PC-3 (cell line): Measurements from ENCODE around the gene DDX17. TPM values are rescaled to one million over a fixed set of nuclear protein-coding genes. Genes with fewer than 3 reads are reported as not detected.

ENCODE experiments used
- ATAC-seq: fragments of 200-7000 bp; cut with Tn5 transposase; 2 replicates; pipeline ENCODE4 v1.9.1; 2020; ENCODE audit warnings: mild to moderate bottlenecking, moderate library complexity
- BruUV-seq: library from RNA; stranded (reverse); fragments of 400-500 nt; replicated peaks from 2 replicates; lab custom pipeline; 2021; lab: Mats Ljungman, UMichigan
- CTCF ChIA-PET: fragments of 300-600 bp; sonication (Branson Sonifier 250); formaldehyde crosslinking; loops from one replicate; lab custom pipeline; 2022; ENCODE audit warnings: antibody characterized with exemption; lab: Charles Lee
- POLR2A ChIA-PET: fragments of 300-600 bp; sonication (Branson Sonifier 250); formaldehyde crosslinking; loops from one replicate; lab custom pipeline; 2022; ENCODE audit warnings: antibody characterized with exemption; ENCODE audit not compliant: unreplicated experiment; lab: Charles Lee
- DNase-seq: peaks from one replicate; pipeline ENCODE4 v3.0.0-alpha.2; 2015
- H2AFZ ChIP-seq: fragments of 300-600 bp; sonication (generic); 2 replicates; pipeline ENCODE4 v1.6.0; 2016; ENCODE audit warnings: antibody characterized with exemption, low read length
- H3F3A ChIP-seq: fragments of 300-600 bp; sonication (generic); one replicate; pipeline ENCODE4 v1.6.0; 2017; ENCODE audit warnings: antibody characterized with exemption, low read length, control low read depth, mild to moderate bottlenecking; ENCODE audit not compliant: unreplicated experiment
- H3K27ac ChIP-seq: fragments of 300-600 bp; sonication (generic); 2 replicates; pipeline ENCODE4 v1.5.1; 2016; ENCODE audit warnings: mild to moderate bottlenecking, low read length
- H3K27me3 ChIP-seq: fragments of 300-600 bp; sonication (generic); 2 replicates; pipeline ENCODE4 v1.6.1; 2016; ENCODE audit warnings: low read length, mixed read lengths
- H3K36me3 ChIP-seq: fragments of 300-600 bp; sonication (generic); 2 replicates; pipeline ENCODE4 v1.6.1; 2016; ENCODE audit warnings: low read depth, mixed run types, low read length, mixed read lengths
- H3K4me1 ChIP-seq: fragments of 300-600 bp; sonication (generic); 2 replicates; pipeline ENCODE4 v1.5.1; 2016; ENCODE audit warnings: low read length; ENCODE audit not compliant: insufficient read depth
- H3K4me2 ChIP-seq: fragments of 300-600 bp; sonication (generic); 2 replicates; pipeline ENCODE4 v1.6.0; 2016; ENCODE audit warnings: low read length
- H3K4me3 ChIP-seq: fragments of 300-600 bp; sonication (generic); 2 replicates; pipeline ENCODE4 v1.5.1; 2016; ENCODE audit warnings: mild to moderate bottlenecking, low read length, mixed read lengths
- H3K79me2 ChIP-seq: fragments of 300-600 bp; sonication (generic); 2 replicates; pipeline ENCODE4 v1.6.1; 2017; ENCODE audit warnings: low read length, mixed read lengths
- H3K9ac ChIP-seq: fragments of 300-600 bp; sonication (generic); 2 replicates; pipeline ENCODE4 v1.6.0; 2016; ENCODE audit warnings: mild to moderate bottlenecking, low read length
- H3K9me2 ChIP-seq: fragments of 300-600 bp; sonication (generic); replicated peaks from 2 replicates; pipeline ENCODE4 v1.6.1; 2016; ENCODE audit warnings: mixed run types, low read length, mixed read lengths
- H3K9me3 ChIP-seq: fragments of 300-600 bp; sonication (generic); 2 replicates; pipeline ENCODE4 v1.6.1; 2016; ENCODE audit warnings: low read length, mixed read lengths
- H4K20me1 ChIP-seq: fragments of 300-600 bp; sonication (generic); 2 replicates; pipeline ENCODE4 v1.6.1; 2016; ENCODE audit warnings: low read length, mixed read lengths
- EZH2 ChIP-seq: fragments of 300-600 bp; sonication (generic); IDR thresholded peaks from one replicate; pipeline ENCODE4 v1.6.1; 2017; ENCODE audit warnings: antibody characterized with exemption, mild to moderate bottlenecking, low read length; ENCODE audit not compliant: unreplicated experiment
- EZH2phosphoT487 ChIP-seq: fragments of 300-600 bp; sonication (generic); IDR thresholded peaks from 2 replicates; pipeline ENCODE4 v1.6.1; 2018; ENCODE audit warnings: mild to moderate bottlenecking, antibody characterized with exemption, low read length, borderline replicate concordance
- intact Hi-C: fragments of 100-400 bp; cut with micrococcal nuclease; formaldehyde crosslinking; loops from 2 replicates; pipeline ENCODE4 v1.9.0; 2023
- total RNA-seq: library from RNA; depleted of rRNA; stranded (reverse); fragments of >200 nt; gene quantifications from 2 replicates; pipeline ENCODE4 v1.2.3, GENCODE V29; 2014
- TF ChIP-seq, protein P1 (sequence below): fragments of 300-600 bp; sonication (generic); conservative IDR thresholded peaks from 2 replicates; pipeline ENCODE4 v1.5.1; 2017; ENCODE audit warnings: antibody characterized with exemption, low read depth, mild to moderate bottlenecking, low read length

Gene DDX17
- total RNA-seq, 1 experiment from 2014 or later, result 333 TPM

DNA sequence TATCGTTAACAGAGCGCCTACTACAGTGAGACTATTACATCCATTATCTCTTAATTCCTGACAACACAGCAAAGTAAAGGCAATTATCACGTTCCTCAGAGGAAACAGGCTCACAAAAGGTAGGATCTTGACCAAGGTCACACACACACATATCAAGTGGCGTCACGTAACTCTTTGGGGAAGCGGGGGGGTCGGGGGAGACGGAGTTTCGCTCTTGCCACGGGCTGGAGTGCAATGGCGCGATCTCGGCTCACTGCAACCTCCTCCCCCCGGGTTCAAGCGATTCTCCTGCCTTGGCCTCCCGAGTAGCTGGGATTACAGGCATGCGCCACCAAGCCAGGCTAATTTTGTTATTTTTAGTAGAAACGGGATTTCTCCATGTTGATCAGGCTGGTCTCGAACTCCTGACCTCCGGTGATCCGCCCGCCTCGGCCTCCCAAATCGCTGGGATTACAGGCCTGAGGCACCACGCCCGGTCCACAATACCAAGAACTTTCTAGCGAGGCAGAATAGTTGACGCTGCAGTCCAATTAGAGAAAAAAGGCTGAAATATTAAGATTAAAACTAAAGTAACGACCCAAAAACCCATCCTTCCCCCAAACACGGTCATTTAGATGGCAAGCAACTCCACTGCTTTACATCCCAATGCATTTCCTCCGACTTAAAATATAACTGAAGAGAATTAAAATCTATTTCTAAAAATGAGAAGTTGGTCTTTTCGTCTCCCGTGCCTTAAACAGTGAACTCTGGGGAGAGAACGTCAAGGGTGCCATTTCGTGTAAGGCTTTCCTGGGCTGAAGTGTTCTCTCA, 1.2 kb downstream of the DDX17 start:
- TF ChIP-seq EZH2 (no peak), EZH2phosphoT487 (no peak)
- TF ChIP-seq, protein P1, sequence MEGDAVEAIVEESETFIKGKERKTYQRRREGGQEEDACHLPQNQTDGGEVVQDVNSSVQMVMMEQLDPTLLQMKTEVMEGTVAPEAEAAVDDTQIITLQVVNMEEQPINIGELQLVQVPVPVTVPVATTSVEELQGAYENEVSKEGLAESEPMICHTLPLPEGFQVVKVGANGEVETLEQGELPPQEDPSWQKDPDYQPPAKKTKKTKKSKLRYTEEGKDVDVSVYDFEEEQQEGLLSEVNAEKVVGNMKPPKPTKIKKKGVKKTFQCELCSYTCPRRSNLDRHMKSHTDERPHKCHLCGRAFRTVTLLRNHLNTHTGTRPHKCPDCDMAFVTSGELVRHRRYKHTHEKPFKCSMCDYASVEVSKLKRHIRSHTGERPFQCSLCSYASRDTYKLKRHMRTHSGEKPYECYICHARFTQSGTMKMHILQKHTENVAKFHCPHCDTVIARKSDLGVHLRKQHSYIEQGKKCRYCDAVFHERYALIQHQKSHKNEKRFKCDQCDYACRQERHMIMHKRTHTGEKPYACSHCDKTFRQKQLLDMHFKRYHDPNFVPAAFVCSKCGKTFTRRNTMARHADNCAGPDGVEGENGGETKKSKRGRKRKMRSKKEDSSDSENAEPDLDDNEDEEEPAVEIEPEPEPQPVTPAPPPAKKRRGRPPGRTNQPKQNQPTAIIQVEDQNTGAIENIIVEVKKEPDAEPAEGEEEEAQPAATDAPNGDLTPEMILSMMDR, result no peak
- Histone ChIP-seq H4K20me1 (peaks cover 39% of the 10 kb centered on the region), H3K27ac (peak overlapping the region; percentile 90), H3F3A (no peaks in the 10 kb centered on the region), H3K4me1 (peaks cover 24% of the 10 kb centered on the region), H3K9ac (peak overlapping the region; percentile 99), H2AFZ (no peak overlapping the region), H3K79me2 (peaks cover 58% of the 10 kb centered on the region), H3K9me2 (no peaks in the 10 kb centered on the region), H3K4me3 (peak overlapping the region; percentile 85), H3K9me3 (no peaks in the 10 kb centered on the region), H3K36me3 (peaks cover 18% of the 10 kb centered on the region), H3K4me2 (peak overlapping the region; percentile 100), H3K27me3 (no peaks in the 10 kb centered on the region)
- no peak for DNase-seq
- no peak for ATAC-seq
- ChIA-PET CTCF (no interaction called here), POLR2A (no interaction called here)
- intact Hi-C loops, result loop anchor here (5.0 kb wide), 1 partner anchor 67 kb away; the partner anchor contains the start of gene DMC1
- BruUV-seq, result no TSS peak

DNA sequence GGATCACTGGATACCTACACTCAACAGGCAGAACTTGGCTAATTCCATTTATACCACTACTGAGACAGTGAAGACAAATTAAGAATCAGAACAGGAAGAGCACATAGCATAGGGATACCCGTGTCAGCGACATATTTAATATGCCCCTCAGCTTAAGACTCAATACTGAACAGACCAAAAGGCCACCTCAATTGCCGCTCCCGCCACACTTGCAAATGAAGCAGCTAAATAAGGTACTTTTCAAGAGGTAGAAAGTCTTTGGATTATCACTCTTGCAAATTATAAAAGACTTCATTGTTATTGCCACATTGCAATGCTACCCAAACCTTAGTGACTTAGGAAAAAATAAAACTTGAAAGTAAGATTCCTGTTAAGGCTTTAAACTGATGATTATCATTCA, 3.1 kb downstream of the DDX17 start:
- ATAC-seq, result no peak
- no peaks in the 10 kb centered on the region for H3K9me3 ChIP-seq
- ChIA-PET POLR2A (no interaction called here), CTCF (no interaction called here)
- H3K4me2 ChIP-seq, result peak overlapping the region; percentile 100
- peaks cover 35% of the 10 kb centered on the region for H3K36me3 ChIP-seq
- no peak overlapping the region for H3K27ac ChIP-seq
- peaks cover 77% of the 10 kb centered on the region for H3K79me2 ChIP-seq
- H3F3A ChIP-seq, result no peaks in the 10 kb centered on the region
- H3K4me1 ChIP-seq, result peaks cover 24% of the 10 kb centered on the region
- no peak for TF ChIP-seq EZH2phosphoT487
- TF ChIP-seq EZH2, result no peak
- TF ChIP-seq, protein P1, result no peak
- no TSS peak for BruUV-seq
- intact Hi-C loops, result loop anchor here (5.0 kb wide), 1 partner anchor 69 kb away; the partner anchor contains the start of gene DMC1
- H3K27me3 ChIP-seq, result no peaks in the 10 kb centered on the region
- peak overlapping the region; percentile 85 for H3K4me3 ChIP-seq
- H3K9me2 ChIP-seq, result no peaks in the 10 kb centered on the region
- DNase-seq, result no peak
- no peak overlapping the region for H3K9ac ChIP-seq
- no peak overlapping the region for H2AFZ ChIP-seq
- H4K20me1 ChIP-seq, result peaks cover 39% of the 10 kb centered on the region
